HG03342 (cell line): ENCODE results near the gene GALNT12.

ENCODE experiments used
- ATAC-seq: cut with Tn5 transposase; IDR thresholded peaks from one replicate; pipeline ENCODE4 v1.9.1; 2021; ENCODE audit warnings: mild to moderate bottlenecking, moderate library complexity; ENCODE audit not compliant: unreplicated experiment

Gene GALNT12

DNA sequence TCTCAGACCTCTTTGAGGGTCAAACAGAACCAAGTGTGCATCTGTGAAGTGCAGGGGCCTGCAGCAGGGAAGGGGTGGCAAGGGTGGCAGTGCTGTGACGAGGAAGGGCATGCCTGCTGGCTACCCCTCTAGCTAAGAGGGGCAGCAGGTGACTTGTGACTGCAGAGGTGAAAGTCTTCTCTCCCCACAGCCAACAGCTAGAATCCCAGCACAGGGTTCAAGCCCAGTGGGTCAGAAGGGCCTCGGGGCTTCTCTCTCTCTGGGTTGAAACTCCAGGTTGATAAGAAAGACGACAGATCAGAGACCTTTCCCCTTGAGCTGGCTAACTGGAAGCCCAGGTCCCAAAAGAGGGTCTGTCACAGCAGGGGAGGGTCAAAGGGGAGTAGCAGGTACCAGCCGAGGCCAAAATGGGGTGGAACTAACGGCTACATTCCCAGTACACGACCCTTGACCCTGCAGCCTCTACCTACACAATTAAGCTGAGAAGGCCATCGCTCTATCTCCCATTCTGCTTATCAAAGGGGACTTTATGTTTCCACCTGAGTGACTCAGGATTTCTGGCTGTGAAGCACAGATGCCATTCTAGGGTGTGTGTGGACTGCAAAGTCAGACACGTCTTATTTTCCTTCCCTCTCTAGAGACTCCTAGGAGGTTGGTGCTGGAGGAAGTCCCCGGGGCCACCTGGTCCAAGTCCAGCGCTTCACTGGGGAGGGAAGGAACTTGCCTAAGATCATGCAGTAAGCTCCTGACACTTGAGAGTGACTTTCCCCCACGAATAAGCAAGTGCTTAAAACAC lies 25.7 kb upstream of the GALNT12 start:
- no peak for ATAC-seq

GRCh38 chr9:98783518-98784226 lies 23.8 kb upstream of the GALNT12 start:
- ATAC-seq = no peak

GRCh38 chr9:98784831-98785806 lies 22.4 kb upstream of the GALNT12 start:
- no peak for ATAC-seq

DNA sequence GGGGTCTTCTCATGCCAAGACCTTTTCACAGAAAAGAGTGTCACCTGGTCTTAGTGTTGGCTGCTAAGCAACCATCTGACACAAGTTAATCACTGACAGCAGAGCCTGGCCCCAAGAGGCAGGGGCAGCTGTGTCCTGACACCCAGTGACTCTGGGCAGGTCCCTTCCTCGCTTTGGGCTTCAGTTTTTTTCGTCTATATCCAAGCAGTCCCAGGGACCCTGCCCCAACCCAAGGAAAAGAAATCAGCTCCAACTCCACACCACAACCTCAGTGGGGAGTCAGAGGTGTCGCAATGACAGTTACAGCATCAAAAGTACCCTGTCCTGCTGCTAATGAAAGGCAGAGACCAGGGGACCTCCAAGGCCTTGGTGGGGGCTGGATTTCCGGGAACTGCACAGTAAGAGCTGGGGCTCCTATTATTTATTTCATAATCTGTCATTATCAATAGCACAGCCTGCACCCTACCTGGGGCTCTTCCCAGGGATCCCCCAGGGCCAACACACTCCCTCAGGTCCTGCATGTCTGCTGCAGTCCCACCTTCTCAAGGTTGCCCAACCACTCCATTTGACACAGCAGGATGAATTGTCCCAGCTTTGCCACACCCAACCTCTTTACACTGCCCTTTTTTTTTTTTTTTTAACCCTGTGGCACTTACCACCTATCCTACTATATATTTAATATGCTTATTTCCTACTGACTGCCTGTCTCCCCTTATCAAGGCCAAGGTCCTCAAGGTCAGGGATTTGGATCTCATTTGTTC lies 20.5 kb upstream of the GALNT12 start:
- ATAC-seq = no peak

GRCh38 chr9:98787766-98788335 lies 19.6 kb upstream of the GALNT12 start:
- ATAC-seq = no peak

DNA sequence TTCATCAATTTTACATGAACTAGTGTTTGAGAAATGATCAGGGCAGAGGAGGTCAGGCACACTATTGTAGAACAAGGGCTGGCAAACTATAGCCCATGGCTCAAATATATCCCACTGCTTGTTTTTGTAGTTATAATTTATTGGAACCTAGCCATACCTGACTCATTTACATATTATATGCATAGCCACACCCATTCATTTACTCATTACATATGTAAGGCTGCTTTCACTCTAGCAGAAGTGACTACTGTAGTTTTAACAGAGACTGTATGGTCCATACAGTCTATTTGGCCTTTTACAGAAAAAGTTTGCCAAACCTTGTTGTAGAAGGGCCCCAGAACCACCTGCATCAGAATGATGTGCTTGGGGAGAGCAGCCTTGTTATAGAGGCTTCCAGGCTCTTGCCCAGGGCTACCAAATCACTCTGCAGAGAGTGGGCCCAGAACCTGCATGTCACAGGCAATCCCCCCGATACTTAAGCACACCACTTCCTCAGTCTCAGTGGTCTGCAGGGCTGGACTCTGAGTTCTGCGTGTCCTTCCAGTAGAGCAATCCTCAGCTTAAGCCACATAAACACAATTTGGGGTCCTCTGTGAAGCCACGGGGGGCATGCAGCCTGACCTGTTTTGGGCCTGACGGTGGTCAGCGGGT lies 17.9 kb upstream of the GALNT12 start:
- ATAC-seq = no peak

- no peak for ATAC-seq
These were observed 17.2 kb upstream of the GALNT12 start for GRCh38 chr9:98790134-98790841.

GRCh38 chr9:98790842-98791607 lies 16.4 kb upstream of the GALNT12 start:
- peak; percentile 70 for ATAC-seq

GRCh38 chr9:98791608-98792490 lies 15.6 kb upstream of the GALNT12 start:
- ATAC-seq = no peak

GRCh38 chr9:98793031-98793430 lies 14.4 kb upstream of the GALNT12 start:
- no peak for ATAC-seq

DNA sequence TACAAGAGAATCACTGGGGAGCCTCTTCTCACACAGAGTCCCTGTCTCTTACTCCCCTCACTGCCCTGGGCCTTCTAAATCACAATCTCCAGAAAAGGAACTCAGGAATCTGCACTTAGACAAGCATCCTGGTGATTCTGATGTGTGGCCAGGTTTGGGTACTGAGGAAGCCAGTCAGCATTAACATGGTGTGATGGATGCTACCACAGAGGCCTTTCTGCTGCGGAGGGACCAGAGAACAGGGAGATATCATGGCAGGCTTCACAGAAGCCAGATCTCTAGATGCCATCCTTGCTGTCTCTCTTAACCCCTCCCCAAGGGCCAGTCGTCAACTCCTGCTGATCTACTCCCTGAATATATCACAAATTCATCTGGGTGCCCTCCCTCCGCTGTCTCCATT lies 12.7 kb upstream of the GALNT12 start:
- ATAC-seq = no peak

DNA sequence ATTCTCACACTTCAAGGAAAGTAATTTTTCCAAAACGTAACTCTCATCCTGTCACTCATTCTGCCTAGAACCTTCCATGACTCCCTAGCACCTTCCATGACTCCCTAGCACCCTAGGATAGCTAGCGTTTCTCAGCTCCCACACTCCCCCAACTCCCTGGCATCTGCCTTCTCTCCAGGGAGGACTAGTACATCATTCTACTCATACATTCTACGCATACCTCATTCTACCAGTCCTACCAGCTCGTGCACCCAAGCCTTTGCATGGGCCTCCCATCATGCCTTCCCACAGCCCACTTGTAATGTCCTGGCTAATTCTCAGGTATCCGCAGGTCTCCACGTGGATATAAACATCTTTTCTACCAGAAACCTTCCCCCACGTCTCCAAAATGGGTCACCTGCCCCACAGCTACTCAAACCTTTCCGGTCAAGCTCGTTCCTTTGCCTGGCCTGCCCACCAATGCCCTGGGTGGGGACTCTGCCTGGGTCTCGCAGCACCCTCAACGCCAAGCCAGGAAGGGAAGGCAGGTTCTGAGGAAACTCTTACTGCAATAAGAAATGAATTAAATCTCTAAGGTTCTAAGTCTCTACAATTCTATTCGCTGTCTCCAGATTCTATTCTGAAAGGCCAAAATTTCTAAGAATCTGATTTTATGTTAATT lies 12.0 kb upstream of the GALNT12 start:
- ATAC-seq = no peak

DNA sequence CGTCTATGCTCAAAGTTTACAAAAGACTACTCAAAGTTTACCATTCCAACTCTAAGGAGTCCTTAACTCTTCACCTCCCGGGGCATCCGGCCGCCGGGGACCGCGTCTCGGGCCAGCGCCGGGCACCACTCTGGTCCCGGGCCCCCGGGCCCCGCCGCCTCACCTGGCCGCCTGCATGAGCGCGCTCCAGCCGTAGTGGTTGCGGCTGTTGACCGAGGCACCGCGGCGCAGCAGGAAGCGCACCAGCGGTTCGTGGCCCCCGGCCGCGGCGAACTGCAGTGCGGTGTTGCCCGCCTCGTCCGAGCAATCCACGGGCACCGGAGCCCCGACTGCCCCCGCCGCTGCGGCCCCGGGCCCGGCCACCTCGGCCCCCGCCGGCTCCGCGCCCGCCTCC lies 11.5 kb upstream of the GALNT12 start:
- ATAC-seq = peak; percentile 15

DNA sequence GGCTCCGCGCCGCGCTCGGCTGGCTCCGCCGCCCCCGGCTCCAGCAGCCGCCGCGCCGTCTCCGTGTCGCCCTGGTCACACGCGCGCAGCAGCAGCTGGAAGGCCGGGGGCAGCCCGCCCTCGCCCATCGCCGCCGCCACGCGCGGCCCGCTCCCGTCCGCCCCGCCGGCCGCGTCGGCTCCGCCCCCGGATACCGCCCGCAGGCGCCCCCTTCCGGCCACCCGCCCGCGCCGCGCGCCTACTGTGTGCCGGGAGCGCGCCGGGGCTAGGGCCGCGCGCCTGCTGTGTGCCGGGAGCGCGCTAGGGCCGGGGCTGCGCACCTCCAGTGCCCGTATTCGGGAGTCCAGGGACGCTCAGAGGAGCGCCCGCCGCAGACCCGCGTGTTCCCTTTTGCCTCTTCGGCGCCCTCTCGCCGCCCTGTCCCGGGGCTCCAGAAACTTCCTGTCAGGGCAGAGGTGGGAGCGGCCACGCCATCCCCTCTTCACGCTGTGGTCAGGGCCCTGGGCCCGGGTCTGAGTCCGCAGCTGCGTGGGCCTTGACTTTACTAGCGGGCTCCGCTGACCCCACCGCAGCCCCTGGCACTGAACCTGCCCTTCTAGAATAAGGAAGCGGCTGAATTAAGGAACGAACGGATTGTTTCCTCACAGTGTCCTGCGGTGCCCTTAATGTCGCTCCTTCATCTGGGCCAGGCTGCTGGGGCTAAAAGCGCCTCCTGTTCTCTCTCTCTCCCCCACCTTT lies 10.9 kb upstream of the GALNT12 start, which contains the start of gene ANKS6:
Gene ANKS6, minus strand, starts transcription at position 192 of the 738 bp plus-strand sequence. Its CDS starts 64 bp downstream, at position 128.
- peak; percentile 77 for ATAC-seq

DNA sequence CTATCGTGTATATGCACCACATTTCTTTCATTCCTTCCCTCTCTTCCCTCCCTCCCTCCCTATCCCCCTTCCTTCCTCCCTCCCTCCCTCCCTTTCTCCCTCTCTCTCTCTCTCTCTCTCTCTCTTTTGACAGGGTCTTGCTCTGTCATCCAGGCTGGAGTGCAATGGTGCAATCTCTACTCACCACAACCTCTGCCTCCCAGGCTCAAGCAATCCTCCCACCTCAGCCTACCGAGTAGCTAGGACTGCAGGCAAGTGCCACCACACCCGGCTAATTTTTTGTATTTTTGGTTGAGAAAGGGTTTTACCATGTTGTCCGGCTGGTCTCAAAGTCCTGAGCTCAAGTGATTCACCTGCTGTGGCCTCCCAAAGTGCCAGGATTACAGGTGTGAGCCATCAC lies 10.0 kb upstream of the GALNT12 start:
- ATAC-seq = no peak

DNA sequence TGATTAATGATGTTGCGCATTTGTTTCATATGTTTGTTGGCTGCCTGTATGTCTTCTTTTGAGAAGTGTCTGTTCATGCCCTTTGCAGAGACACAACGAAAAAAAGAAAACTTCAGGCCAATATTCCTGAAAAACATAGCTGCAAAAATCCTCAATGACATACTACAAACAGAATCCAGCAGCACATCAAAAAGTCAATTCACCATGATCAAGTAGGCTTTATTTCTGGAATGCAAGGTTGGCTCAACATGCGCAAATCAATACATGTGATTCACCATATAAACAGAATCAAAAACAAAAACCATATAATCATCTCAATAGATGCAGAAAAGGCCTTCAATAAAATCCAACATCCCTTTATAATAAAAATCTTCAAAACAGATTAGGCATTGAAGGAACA lies 9.2 kb upstream of the GALNT12 start:
- no peak for ATAC-seq
